Mesothelial cell of epicardium (in vitro differentiated cells): Measurements from ENCODE around the gene CDHR3. TPM values are rescaled to one million over a fixed set of nuclear protein-coding genes. Genes with fewer than 3 reads are reported as not detected.

Experiments used
- DNase-seq, 2 experiments: peaks; one replicate each; pipeline ENCODE4 v3.0.0; 2021; ENCODE audit warnings: low spot score in 2 of 2; ENCODE audit not compliant: unreplicated experiment in 2 of 2
- H3K27ac Mint-ChIP-seq: 2 replicates; pipeline ENCODE4 v1.8.0; 2021; ENCODE audit warnings: mixed read lengths
- H3K27me3 Mint-ChIP-seq: 2 replicates; pipeline ENCODE4 v1.8.0; 2021; ENCODE audit warnings: low read depth, mixed read lengths
- H3K36me3 Mint-ChIP-seq: 2 replicates; pipeline ENCODE4 v1.8.0; 2021; ENCODE audit warnings: mixed read lengths
- H3K4me1 Mint-ChIP-seq: 2 replicates; pipeline ENCODE4 v1.8.0; 2021; ENCODE audit warnings: mixed read lengths
- H3K4me3 Mint-ChIP-seq: 2 replicates; pipeline ENCODE4 v1.8.0; 2021; ENCODE audit warnings: mild to moderate bottlenecking, moderate library complexity, mixed read lengths
- H3K9me3 Mint-ChIP-seq: 2 replicates; pipeline ENCODE4 v1.8.0; 2021; ENCODE audit warnings: mixed read lengths
- CTCF ChIP-seq: fragments of 200-600 bp; sonication (generic); IDR thresholded peaks from one replicate; pipeline ENCODE4 v1.5.0; 2021; ENCODE audit warnings: antibody characterized with exemption; ENCODE audit not compliant: unreplicated experiment
- total RNA-seq: library from RNA; stranded (reverse); gene quantifications from 3 replicates; pipeline ENCODE4 v1.2.1, GENCODE V29; 2021

The CDHR3 gene
- total RNA-seq, 1 donor from 2014 or later, result 3.2 TPM

GRCh38 chr7:106068986-106069385 lies 105.9 kb downstream of the CDHR3 start:
- Mint-ChIP-seq H3K36me3 (no peaks in the 10 kb centered on the region), H3K4me3 (no peak overlapping the region), H3K9me3 (no peaks in the 10 kb centered on the region), H3K27me3 (peaks cover 3% of the 10 kb centered on the region), H3K27ac (no peak overlapping the region), H3K4me1 (peaks cover 80% of the 10 kb centered on the region)
- no peak for TF ChIP-seq CTCF
- DNase-seq, result no peak

GRCh38 chr7:106069471-106070200 lies 106.6 kb downstream of the CDHR3 start:
- Mint-ChIP-seq H3K9me3 (no peaks in the 10 kb centered on the region), H3K4me3 (no peak overlapping the region), H3K4me1 (peaks cover 75% of the 10 kb centered on the region), H3K27ac (peak overlapping the region; percentile 1), H3K27me3 (peaks cover 6% of the 10 kb centered on the region), H3K36me3 (no peaks in the 10 kb centered on the region)
- TF ChIP-seq CTCF, result no peak
- DNase-seq, result no peak

DNA sequence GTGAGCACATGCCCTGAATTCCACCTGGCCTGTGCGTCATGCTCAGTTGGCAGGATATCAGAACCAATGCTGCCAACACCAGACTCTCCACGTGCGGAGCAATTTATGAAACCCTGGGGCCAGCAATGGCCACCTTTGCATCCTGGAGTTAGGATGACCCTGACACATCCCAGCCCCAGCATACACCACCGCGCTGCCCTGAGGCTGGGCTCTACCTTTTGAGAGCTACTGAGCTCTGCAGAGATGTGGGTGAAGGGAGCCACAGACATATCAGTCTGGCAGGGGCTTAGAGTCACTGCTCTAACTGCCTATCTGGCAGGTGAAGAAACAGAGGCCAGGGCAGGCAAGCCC lies 107.1 kb downstream of the CDHR3 start:
- peaks cover 70% of the 10 kb centered on the region for H3K4me1 Mint-ChIP-seq
- no peak for DNase-seq
- TF ChIP-seq CTCF, result no peak
- H3K9me3 Mint-ChIP-seq, result no peaks in the 10 kb centered on the region
- peaks cover 8% of the 10 kb centered on the region for H3K27me3 Mint-ChIP-seq
- H3K27ac Mint-ChIP-seq, result no peak overlapping the region
- no peaks in the 10 kb centered on the region for H3K36me3 Mint-ChIP-seq
- no peak overlapping the region for H3K4me3 Mint-ChIP-seq

DNA sequence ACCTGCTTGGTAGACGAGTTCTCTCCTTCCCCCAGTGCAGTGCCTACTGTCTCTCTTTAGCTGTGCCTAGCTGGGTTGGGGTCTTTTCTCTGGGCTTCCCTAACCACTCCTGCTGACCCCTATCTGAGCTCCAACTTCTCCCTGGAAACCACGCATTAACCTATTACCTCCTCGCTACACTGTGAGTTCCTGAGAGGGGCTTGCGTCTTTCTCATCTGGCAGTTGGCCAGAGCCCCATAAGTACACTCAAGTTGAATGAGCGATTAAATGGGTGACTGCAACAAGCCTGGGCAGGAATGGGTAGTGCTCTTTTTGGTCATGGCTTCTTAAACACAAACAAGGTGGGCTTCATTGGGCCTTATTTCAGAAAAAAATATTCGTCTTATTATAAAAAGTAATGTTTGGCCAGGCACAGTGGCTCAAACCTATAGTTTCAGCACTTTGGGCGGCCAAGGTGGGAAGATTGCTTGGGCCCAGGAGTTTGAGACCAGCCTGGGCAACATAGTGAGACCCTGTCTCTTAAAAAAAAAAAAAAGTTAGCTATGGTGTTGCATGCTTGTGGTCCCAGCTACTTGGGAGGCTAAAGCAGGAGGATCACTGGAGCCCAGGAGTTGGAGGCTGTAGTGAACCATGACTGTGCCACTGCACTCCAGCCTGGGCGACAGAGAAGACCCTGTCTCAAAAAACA lies 107.6 kb downstream of the CDHR3 start:
- Mint-ChIP-seq H3K27ac (peak overlapping the region; percentile 35), H3K36me3 (no peaks in the 10 kb centered on the region), H3K9me3 (no peaks in the 10 kb centered on the region), H3K4me1 (peaks cover 64% of the 10 kb centered on the region), H3K4me3 (peak overlapping the region; percentile 15), H3K27me3 (peaks cover 8% of the 10 kb centered on the region)
- DNase-seq, result no peak
- no peak for TF ChIP-seq CTCF

GRCh38 chr7:106071356-106071998 lies 108.4 kb downstream of the CDHR3 start:
- no peaks in the 10 kb centered on the region for H3K9me3 Mint-ChIP-seq
- peaks cover 58% of the 10 kb centered on the region for H3K4me1 Mint-ChIP-seq
- peak overlapping the region; percentile 91 for H3K27ac Mint-ChIP-seq
- TF ChIP-seq CTCF, result no peak
- H3K4me3 Mint-ChIP-seq, result no peak overlapping the region
- DNase-seq, result no peak
- H3K27me3 Mint-ChIP-seq, result peaks cover 11% of the 10 kb centered on the region
- H3K36me3 Mint-ChIP-seq, result no peaks in the 10 kb centered on the region
